Endothelial cell of umbilical vein (primary cell): ENCODE data around the gene GPRASP2. TPM values are rescaled to one million over a fixed set of nuclear protein-coding genes. Genes with fewer than 3 reads are reported as not detected.
A peak's percentile ranks its signal among the peaks of the same experiment; 100 is the strongest.

Source experiments
- BruUV-seq: library from RNA; stranded (reverse); fragments of 400-500 nt; replicated peaks from 2 replicates; lab custom pipeline; 2021; lab: Mats Ljungman, UMichigan
- CTCF ChIA-PET: fragments of 300-600, 350-600 bp; sonication (Branson Sonifier 250); formaldehyde crosslinking; loops from one replicate; lab custom pipeline; 2021; ENCODE audit warnings: antibody characterized with exemption, inconsistent platforms; lab: Charles Lee
- POLR2A ChIA-PET: fragments of 300-600, 350-600 bp; sonication (Branson Sonifier 250); formaldehyde crosslinking; loops from one replicate; lab custom pipeline; 2021; ENCODE audit warnings: antibody characterized with exemption, inconsistent platforms; lab: Charles Lee
- DNase-seq: peaks from one replicate; pipeline ENCODE4 v3.0.0-alpha.2; 2011; ENCODE audit warnings: low read depth, low spot score
- FAIRE-seq: peaks from 2 replicates; lab custom pipeline; 2011; peaks lifted over from hg19 to GRCh38; lab: Jason Lieb, UNC
- H2AFZ ChIP-seq: 2 replicates; pipeline ENCODE4 v1.6.0; 2012; ENCODE audit warnings: low read depth, low read length, control low read depth, inconsistent platforms
- H3K27ac ChIP-seq: 2 replicates; pipeline ENCODE4 v1.5.1; 2011; ENCODE audit warnings: low read depth, mild to moderate bottlenecking, control low read depth, low read length, moderate library complexity; ENCODE audit not compliant: insufficient read depth
- H3K27me3 ChIP-seq, 2 experiments: 2 replicates each; pipeline versions ENCODE4 v1.6.0 to v1.6.1; 2011; ENCODE audit warnings: low read length in 2 of 2, mixed read lengths in 1 of 2; ENCODE audit not compliant: control insufficient read depth in 2 of 2, insufficient read depth in 2 of 2
- H3K36me3 ChIP-seq, 2 experiments: 2 replicates in 1 of 2; 3 replicates in 1 of 2; pipeline ENCODE4 v1.5.1; 2011; ENCODE audit warnings: low read length in 2 of 2, mild to moderate bottlenecking in 1 of 2, moderate library complexity in 1 of 2; ENCODE audit not compliant: control insufficient read depth in 2 of 2, insufficient read depth in 2 of 2; ENCODE audit errors: extremely low read depth in 1 of 2
- H3K4me1 ChIP-seq: 3 replicates; pipeline ENCODE4 v1.5.1; 2011; ENCODE audit warnings: mild to moderate bottlenecking, low read length; ENCODE audit not compliant: control insufficient read depth, insufficient read depth; ENCODE audit errors: extremely low read depth
- H3K4me2 ChIP-seq: 2 replicates; pipeline ENCODE4 v1.6.1; 2011; ENCODE audit warnings: low read length, control low read depth, mixed read lengths; ENCODE audit not compliant: insufficient read depth
- H3K4me3 ChIP-seq, 3 experiments: fragments of 200-600 bp in 1 of 3; sonication (generic), shearing (Covaris generic) in 1 of 3; replicated peaks in 1 of 3; 2 replicates each; pipeline ENCODE4 v1.5.1; 2011 to 2016; ENCODE audit warnings: control low read depth in 3 of 3, low read length in 3 of 3, mild to moderate bottlenecking in 2 of 3, inconsistent platforms in 1 of 3, low read depth in 1 of 3, moderate library complexity in 1 of 3; ENCODE audit not compliant: insufficient read depth in 1 of 3
- H3K79me2 ChIP-seq: 2 replicates; pipeline ENCODE4 v1.6.0; 2012; ENCODE audit warnings: low read length, inconsistent platforms; ENCODE audit not compliant: control insufficient read depth, insufficient read depth
- H3K9ac ChIP-seq: replicated peaks from 2 replicates; pipeline ENCODE3; 2011; ENCODE audit warnings: low read length, control low read depth; ENCODE audit not compliant: insufficient read depth; ENCODE audit errors: extremely low read depth
- H3K9me1 ChIP-seq: replicated peaks from 3 replicates; pipeline ENCODE4 v1.6.0; 2011; ENCODE audit warnings: mild to moderate bottlenecking, low read length; ENCODE audit not compliant: control insufficient read depth, insufficient read depth; ENCODE audit errors: extremely low read depth
- H3K9me3 ChIP-seq: replicated peaks from 2 replicates; pipeline ENCODE4 v1.5.1; 2012; ENCODE audit warnings: low read length, inconsistent platforms; ENCODE audit not compliant: control insufficient read depth, insufficient read depth
- H4K20me1 ChIP-seq: replicated peaks from 2 replicates; pipeline ENCODE3; 2011; ENCODE audit warnings: mild to moderate bottlenecking, low read length; ENCODE audit not compliant: control insufficient read depth, insufficient read depth; ENCODE audit errors: extremely low read depth
- EZH2 ChIP-seq: IDR thresholded peaks from 2 replicates; pipeline ENCODE4 v1.6.1; 2012; ENCODE audit warnings: borderline replicate concordance, low read depth, mild to moderate bottlenecking, moderate library complexity, low read length, inconsistent platforms; ENCODE audit not compliant: severe bottlenecking
- FOS ChIP-seq: IDR thresholded peaks from 2 replicates; pipeline ENCODE4 v1.6.1; 2011; ENCODE audit warnings: mild to moderate bottlenecking, low read length, moderate library complexity, borderline replicate concordance; ENCODE audit not compliant: insufficient read depth
- JUN ChIP-seq: IDR thresholded peaks from 2 replicates; pipeline ENCODE4 v1.6.1; 2011; ENCODE audit warnings: borderline replicate concordance, low read depth; ENCODE audit not compliant: insufficient read length, insufficient read depth
- POLR2A ChIP-seq: IDR thresholded peaks from 2 replicates; pipeline ENCODE4 v1.6.1; 2012; ENCODE audit warnings: low read depth, mild to moderate bottlenecking, control low read depth, low read length
- POLR2AphosphoS5 ChIP-seq: IDR thresholded peaks from 2 replicates; pipeline ENCODE4 v1.6.1; 2012; ENCODE audit warnings: low read depth, mild to moderate bottlenecking, control low read depth, low read length, moderate library complexity; ENCODE audit not compliant: insufficient read depth
- dilution Hi-C: fragments of 300-500 bp; cut with MboI; formaldehyde crosslinking; loops from one replicate; pipeline ENCODE4 v1.15.0; 2019; ENCODE audit warnings: low sequenced_read_pairs; ENCODE audit not compliant: extremely low pct_ligation_motif_present
- intact Hi-C: fragments of 100-400 bp; cut with micrococcal nuclease; formaldehyde crosslinking; loops from one replicate; pipeline ENCODE4 v1.10.0; 2022
- polyA plus RNA-seq, 4 experiments: library from polyadenylated mRNA; depleted of rRNA in 3 of 4; stranded (reverse) in 3 of 4; unstranded in 1 of 4; fragments of >200 nt; gene quantifications; 2 replicates each; pipeline versions ENCODE4 v1.2.1 to v1.2.3, GENCODE V29; 2011 to 2012; ENCODE audit warnings: missing spikeins in 1 of 4
- total RNA-seq: library from RNA; stranded (reverse); gene quantifications from 2 replicates; pipeline ENCODE4 v1.2.3, GENCODE V29; 2021
- TF ChIP-seq, protein P1 (sequence below): IDR thresholded peaks from 2 replicates; pipeline ENCODE4 v1.6.1; 2011; ENCODE audit not compliant: insufficient read depth, insufficient read length
- TF ChIP-seq, protein P2 (sequence below), 2 donors: IDR thresholded peaks; 1 replicate in 1 of 2; 2 replicates in 1 of 2; pipeline ENCODE4 v1.5.1; 2011; ENCODE audit warnings: low read length in 2 of 2, mild to moderate bottlenecking in 2 of 2, moderate library complexity in 2 of 2, control low read depth in 1 of 2, inconsistent platforms in 1 of 2, low read depth in 1 of 2; ENCODE audit not compliant: insufficient read depth in 1 of 2; ENCODE audit errors: extremely low read depth in 1 of 2

GPRASP2 gene
- total and polyA plus RNA-seq, 2 donors (not counting 3 experiments of a cell fraction or from before 2014, with no cell fraction given), result 4.9 to 6.5 TPM

DNA sequence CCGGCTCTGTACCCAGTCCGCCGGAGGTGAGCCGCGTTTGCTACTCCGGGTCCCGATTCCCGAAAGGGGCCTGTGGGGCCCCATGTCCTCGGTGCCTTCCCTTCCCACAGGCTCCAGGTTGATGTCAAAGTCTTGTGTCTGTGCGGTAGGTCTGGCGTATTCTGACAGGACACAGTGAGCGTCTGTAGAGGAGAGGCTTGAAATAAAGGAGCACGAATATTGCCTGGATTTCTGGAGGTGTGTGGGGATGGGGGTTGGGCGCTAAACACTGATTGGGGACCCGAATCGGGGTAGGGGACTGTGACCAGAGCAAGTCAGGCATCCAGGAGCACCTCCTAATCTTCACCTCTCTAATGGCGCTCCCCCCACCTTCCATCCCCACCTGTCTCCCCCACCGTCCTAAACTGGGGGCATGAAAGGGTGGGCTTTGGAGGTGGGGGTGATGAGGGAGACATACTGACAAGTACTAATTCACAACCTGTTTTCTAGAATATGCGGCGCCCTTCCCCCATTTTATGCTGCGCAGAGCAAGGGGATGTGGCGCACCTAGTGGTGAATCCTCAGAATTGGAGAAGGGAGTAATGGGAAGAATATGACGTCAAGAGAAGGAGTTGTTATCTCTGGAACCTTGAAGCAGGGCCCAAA is 855 bp downstream of the GPRASP2 start:
- dilution Hi-C loops, result no loop called here

DNA sequence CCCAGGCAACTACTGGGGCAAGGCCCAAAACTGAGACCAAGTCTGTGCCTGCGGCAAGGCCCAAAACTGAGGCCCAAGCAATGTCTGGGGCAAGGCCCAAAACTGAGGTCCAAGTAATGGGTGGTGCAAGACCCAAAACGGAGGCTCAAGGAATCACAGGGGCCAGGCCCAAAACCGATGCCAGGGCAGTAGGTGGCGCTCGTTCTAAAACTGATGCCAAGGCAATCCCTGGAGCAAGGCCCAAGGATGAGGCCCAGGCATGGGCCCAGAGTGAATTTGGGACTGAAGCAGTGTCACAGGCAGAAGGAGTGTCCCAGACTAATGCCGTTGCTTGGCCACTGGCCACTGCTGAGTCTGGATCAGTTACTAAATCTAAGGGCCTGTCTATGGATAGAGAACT is 2.7 kb downstream of the GPRASP2 start:
- DNase-seq (no peak), FAIRE-seq (no peak)
- TF ChIP-seq FOS (no peak), JUN (no peak), POLR2AphosphoS5 (no peak), POLR2A (no peak)
- TF ChIP-seq, protein P1, sequence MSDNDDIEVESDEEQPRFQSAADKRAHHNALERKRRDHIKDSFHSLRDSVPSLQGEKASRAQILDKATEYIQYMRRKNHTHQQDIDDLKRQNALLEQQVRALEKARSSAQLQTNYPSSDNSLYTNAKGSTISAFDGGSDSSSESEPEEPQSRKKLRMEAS, result no peak
- TF ChIP-seq, protein P2, sequence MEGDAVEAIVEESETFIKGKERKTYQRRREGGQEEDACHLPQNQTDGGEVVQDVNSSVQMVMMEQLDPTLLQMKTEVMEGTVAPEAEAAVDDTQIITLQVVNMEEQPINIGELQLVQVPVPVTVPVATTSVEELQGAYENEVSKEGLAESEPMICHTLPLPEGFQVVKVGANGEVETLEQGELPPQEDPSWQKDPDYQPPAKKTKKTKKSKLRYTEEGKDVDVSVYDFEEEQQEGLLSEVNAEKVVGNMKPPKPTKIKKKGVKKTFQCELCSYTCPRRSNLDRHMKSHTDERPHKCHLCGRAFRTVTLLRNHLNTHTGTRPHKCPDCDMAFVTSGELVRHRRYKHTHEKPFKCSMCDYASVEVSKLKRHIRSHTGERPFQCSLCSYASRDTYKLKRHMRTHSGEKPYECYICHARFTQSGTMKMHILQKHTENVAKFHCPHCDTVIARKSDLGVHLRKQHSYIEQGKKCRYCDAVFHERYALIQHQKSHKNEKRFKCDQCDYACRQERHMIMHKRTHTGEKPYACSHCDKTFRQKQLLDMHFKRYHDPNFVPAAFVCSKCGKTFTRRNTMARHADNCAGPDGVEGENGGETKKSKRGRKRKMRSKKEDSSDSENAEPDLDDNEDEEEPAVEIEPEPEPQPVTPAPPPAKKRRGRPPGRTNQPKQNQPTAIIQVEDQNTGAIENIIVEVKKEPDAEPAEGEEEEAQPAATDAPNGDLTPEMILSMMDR (IDR thresholded peaks at IDR 0.05; ENCODE audit: extremely low read depth in 1 of 2, insufficient read depth in 1 of 2, low read depth in 1 of 2, low read length in 2 of 2), result no peak
- Histone ChIP-seq H3K27ac (no peak overlapping the region), H3K36me3 (no peaks in the 10 kb centered on the region), H3K27me3 (peaks cover 0 to 3% of the 10 kb centered on the region in 2 experiments), H3K4me3 (no peak overlapping the region), H3K9me3 (no peaks in the 10 kb centered on the region), H3K4me2 (no peak overlapping the region), H4K20me1 (no peaks in the 10 kb centered on the region), H2AFZ (no peak overlapping the region), H3K9ac (no peak overlapping the region), H3K9me1 (no peaks in the 10 kb centered on the region), H3K4me1 (no peaks in the 10 kb centered on the region), H3K79me2 (no peaks in the 10 kb centered on the region)
- intact Hi-C loops, result loop anchor here (5.0 kb wide), 3 partner anchors 48 to 118 kb away; partner anchors contain the start of gene ARMCX5
- ChIA-PET POLR2A (no interaction called here), CTCF (no interaction called here)
- dilution Hi-C loops, result no loop called here
- no TSS peak for BruUV-seq

More for the DNA sequence above, 855 bp downstream of the GPRASP2 start:
- peak overlapping the region; percentile 96 for H2AFZ ChIP-seq
- ChIA-PET POLR2A (no interaction called here), CTCF (interaction anchor here (0.7 kb wide), 1 partner anchor 123 kb away, joined by 3 read pairs; no protein-coding TSS in a partner anchor)
- no peak for FAIRE-seq
- BruUV-seq, result no TSS peak
- H3K79me2 ChIP-seq, result no peaks in the 10 kb centered on the region
- intact Hi-C loops, result loop anchor here (5.0 kb wide), 3 partner anchors 46 to 119 kb away; partner anchors contain the start of gene ARMCX5
- no peaks in the 10 kb centered on the region for H4K20me1 ChIP-seq
- H3K27me3 ChIP-seq, result peaks cover 3% of the 10 kb centered on the region in 2 experiments
- DNase-seq, result peak; percentile 58
- H3K36me3 ChIP-seq, result no peaks in the 10 kb centered on the region
- TF ChIP-seq, protein P2 (IDR thresholded peaks at IDR 0.05; ENCODE audit: extremely low read depth in 1 of 2, insufficient read depth in 1 of 2, low read depth in 1 of 2, low read length in 2 of 2), result peak; percentile 38 to 54
- TF ChIP-seq EZH2, result no peak
- no peaks in the 10 kb centered on the region for H3K9me1 ChIP-seq
- H3K9ac ChIP-seq, result peak overlapping the region; percentile 42
- H3K4me1 ChIP-seq, result no peaks in the 10 kb centered on the region
- H3K4me3 ChIP-seq, result peak overlapping the region; percentile 51 to 73 (median 53)
- no peak overlapping the region for H3K27ac ChIP-seq
- no peaks in the 10 kb centered on the region for H3K9me3 ChIP-seq
- peak overlapping the region; percentile 20 for H3K4me2 ChIP-seq
